ENCODE results near the gene PGLYRP3.

DNA sequence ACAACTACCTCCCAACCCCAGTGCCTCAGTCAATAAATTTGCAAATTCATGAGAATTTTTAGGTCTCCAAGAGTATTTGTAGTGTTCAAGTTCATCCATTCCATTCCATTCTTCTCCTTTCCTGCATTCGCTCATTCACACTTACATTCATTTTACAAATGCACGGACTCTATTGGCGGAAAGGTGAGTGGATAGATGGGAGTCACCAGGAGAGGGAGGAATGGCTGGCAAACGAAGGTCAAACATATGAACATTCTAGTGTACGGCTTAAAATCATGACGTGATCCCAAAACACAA is 50.7 kb downstream of the PGLYRP3 start:
- TF ChIP-seq EZH2 (IDR thresholded peaks at IDR 0.05; ENCODE audit: low read depth, unreplicated experiment): no peak
- TF ChIP-seq, protein P1, sequence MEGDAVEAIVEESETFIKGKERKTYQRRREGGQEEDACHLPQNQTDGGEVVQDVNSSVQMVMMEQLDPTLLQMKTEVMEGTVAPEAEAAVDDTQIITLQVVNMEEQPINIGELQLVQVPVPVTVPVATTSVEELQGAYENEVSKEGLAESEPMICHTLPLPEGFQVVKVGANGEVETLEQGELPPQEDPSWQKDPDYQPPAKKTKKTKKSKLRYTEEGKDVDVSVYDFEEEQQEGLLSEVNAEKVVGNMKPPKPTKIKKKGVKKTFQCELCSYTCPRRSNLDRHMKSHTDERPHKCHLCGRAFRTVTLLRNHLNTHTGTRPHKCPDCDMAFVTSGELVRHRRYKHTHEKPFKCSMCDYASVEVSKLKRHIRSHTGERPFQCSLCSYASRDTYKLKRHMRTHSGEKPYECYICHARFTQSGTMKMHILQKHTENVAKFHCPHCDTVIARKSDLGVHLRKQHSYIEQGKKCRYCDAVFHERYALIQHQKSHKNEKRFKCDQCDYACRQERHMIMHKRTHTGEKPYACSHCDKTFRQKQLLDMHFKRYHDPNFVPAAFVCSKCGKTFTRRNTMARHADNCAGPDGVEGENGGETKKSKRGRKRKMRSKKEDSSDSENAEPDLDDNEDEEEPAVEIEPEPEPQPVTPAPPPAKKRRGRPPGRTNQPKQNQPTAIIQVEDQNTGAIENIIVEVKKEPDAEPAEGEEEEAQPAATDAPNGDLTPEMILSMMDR (conservative IDR thresholded peaks at IDR 0.05; ENCODE audit: low read depth in 2 of 2): no peak
- no peak for TF ChIP-seq EZH2phosphoT487 (IDR thresholded peaks at IDR 0.05; ENCODE audit: unreplicated experiment)
- no peak for TF ChIP-seq POLR2AphosphoS5 (IDR thresholded peaks at IDR 0.05; ENCODE audit: low read depth)
- no peak for TF ChIP-seq STAT1 (IDR thresholded peaks at IDR 0.05; ENCODE audit: unreplicated experiment)
- TF ChIP-seq, protein P2, sequence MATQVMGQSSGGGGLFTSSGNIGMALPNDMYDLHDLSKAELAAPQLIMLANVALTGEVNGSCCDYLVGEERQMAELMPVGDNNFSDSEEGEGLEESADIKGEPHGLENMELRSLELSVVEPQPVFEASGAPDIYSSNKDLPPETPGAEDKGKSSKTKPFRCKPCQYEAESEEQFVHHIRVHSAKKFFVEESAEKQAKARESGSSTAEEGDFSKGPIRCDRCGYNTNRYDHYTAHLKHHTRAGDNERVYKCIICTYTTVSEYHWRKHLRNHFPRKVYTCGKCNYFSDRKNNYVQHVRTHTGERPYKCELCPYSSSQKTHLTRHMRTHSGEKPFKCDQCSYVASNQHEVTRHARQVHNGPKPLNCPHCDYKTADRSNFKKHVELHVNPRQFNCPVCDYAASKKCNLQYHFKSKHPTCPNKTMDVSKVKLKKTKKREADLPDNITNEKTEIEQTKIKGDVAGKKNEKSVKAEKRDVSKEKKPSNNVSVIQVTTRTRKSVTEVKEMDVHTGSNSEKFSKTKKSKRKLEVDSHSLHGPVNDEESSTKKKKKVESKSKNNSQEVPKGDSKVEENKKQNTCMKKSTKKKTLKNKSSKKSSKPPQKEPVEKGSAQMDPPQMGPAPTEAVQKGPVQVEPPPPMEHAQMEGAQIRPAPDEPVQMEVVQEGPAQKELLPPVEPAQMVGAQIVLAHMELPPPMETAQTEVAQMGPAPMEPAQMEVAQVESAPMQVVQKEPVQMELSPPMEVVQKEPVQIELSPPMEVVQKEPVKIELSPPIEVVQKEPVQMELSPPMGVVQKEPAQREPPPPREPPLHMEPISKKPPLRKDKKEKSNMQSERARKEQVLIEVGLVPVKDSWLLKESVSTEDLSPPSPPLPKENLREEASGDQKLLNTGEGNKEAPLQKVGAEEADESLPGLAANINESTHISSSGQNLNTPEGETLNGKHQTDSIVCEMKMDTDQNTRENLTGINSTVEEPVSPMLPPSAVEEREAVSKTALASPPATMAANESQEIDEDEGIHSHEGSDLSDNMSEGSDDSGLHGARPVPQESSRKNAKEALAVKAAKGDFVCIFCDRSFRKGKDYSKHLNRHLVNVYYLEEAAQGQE (IDR thresholded peaks at IDR 0.05; ENCODE audit: unreplicated experiment): no peak
- no peak for TF ChIP-seq CREB1 (CRISPR knock-in tag; IDR thresholded peaks at IDR 0.05; ENCODE audit: low read depth)
